ENCODE measurements around the gene NFX1.
"Not testable (repeated sequence)": the region's sequence is repeated elsewhere in the genome, so short reads cannot be mapped to it uniquely, and the experiment has no call there.

The NFX1 gene

GRCh38 chr9:33393581-33393980, 103.3 kb downstream of the NFX1 start:
- no peak for DNase-seq

GRCh38 chr9:33393986-33394385, 103.7 kb downstream of the NFX1 start:
- DNase-seq: not testable (repeated sequence)

GRCh38 chr9:33395159-33395879, 105.0 kb downstream of the NFX1 start:
- DNase-seq: not testable (repeated sequence)

GRCh38 chr9:33397801-33398200, 107.5 kb downstream of the NFX1 start:
- not testable (repeated sequence) for DNase-seq

GRCh38 chr9:33399047-33399446, 108.7 kb downstream of the NFX1 start:
- DNase-seq: not testable (repeated sequence)

GRCh38 chr9:33401809-33402208, 111.5 kb downstream of the NFX1 start:
- not testable (repeated sequence) for DNase-seq

- DNase-seq: not testable (repeated sequence)
Observed at GRCh38 chr9:33402371-33402770, 112.1 kb downstream of the NFX1 start, which contains the start of gene AQP7. TSS of gene AQP7 (minus strand) at chr9:33402568. CDS start at chr9:33401262, 1,306 bp downstream.

GRCh38 chr9:33403941-33404787, 113.8 kb downstream of the NFX1 start:
- DNase-seq: no peak

GRCh38 chr9:33404788-33405362, 114.6 kb downstream of the NFX1 start:
- no peak for DNase-seq

GRCh38 chr9:33407061-33407460, 116.7 kb downstream of the NFX1 start:
- DNase-seq: no peak

GRCh38 chr9:33408087-33408486, 117.8 kb downstream of the NFX1 start:
- DNase-seq: no peak

- DNase-seq: no peak
Observed at GRCh38 chr9:33414268-33414667, 124.0 kb downstream of the NFX1 start.

- no peak for DNase-seq
Observed at GRCh38 chr9:33414889-33415500, 124.7 kb downstream of the NFX1 start.

GRCh38 chr9:33415501-33416038, 125.3 kb downstream of the NFX1 start:
- no peak for DNase-seq

- no peak for DNase-seq
Observed at GRCh38 chr9:33416996-33417395, 126.7 kb downstream of the NFX1 start.

GRCh38 chr9:33418090-33418489, 127.8 kb downstream of the NFX1 start:
- no peak for DNase-seq

- DNase-seq: no peak
Observed at GRCh38 chr9:33419708-33420303, 129.5 kb downstream of the NFX1 start.

Measured in NCI-H1048 (cell line).